GM21825 (cell line): Measurements from ENCODE around the gene RNASE9.
"Not testable (repeated sequence)": the region's sequence is repeated elsewhere in the genome, so short reads cannot be mapped to it uniquely, and the experiment has no call there.

Experiments
- ATAC-seq: cut with Tn5 transposase; IDR thresholded peaks from one replicate; pipeline ENCODE4 v1.9.1; 2021; ENCODE audit warnings: mild to moderate bottlenecking, moderate library complexity; ENCODE audit not compliant: unreplicated experiment

RNASE9 gene

DNA sequence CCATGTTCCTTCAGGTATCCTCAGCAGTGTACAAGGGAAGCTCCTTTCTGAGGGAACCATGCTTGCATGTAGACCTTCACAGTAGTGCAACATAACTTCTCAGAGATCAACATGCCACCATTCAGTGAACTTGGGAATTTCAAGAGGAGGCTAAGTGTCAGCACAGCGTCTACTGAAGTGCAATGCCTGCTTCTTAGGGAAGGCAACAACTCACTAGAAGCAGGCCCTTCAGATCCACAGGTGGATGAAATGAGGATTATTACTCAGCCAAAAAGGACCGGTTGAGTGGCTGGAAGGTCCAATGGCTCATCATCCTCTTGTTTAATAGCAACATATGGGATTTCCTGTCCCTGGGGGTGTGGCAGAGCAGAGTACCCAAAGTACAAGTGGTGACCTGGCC is 36.8 kb downstream of the RNASE9 start:
- no peak for ATAC-seq

- ATAC-seq = no peak
These were observed 38.5 kb downstream of the RNASE9 start for GRCh38 chr14:20522332-20522731.

DNA sequence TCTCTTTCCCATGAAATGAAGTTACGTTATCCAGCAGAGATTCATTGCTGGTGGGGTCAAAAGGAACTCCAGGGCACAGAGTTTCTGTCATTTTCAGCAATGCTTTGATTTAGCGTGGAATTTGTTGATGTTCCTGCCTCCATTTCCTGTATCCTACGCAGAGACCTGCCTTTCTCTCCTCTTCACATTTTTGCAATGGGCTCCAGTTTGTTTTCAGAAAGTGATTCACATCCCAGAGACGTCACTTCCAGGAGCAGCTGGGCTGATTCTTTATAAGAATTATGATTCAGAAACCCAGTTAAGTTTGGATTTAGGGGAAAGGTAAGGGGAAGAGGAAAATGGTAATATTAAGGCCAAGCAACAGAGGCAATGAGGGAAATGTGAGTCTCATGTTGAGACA is 43.9 kb downstream of the RNASE9 start:
- ATAC-seq = no peak

GRCh38 chr14:20515846-20516245 is 45.0 kb downstream of the RNASE9 start:
- ATAC-seq = no peak

DNA sequence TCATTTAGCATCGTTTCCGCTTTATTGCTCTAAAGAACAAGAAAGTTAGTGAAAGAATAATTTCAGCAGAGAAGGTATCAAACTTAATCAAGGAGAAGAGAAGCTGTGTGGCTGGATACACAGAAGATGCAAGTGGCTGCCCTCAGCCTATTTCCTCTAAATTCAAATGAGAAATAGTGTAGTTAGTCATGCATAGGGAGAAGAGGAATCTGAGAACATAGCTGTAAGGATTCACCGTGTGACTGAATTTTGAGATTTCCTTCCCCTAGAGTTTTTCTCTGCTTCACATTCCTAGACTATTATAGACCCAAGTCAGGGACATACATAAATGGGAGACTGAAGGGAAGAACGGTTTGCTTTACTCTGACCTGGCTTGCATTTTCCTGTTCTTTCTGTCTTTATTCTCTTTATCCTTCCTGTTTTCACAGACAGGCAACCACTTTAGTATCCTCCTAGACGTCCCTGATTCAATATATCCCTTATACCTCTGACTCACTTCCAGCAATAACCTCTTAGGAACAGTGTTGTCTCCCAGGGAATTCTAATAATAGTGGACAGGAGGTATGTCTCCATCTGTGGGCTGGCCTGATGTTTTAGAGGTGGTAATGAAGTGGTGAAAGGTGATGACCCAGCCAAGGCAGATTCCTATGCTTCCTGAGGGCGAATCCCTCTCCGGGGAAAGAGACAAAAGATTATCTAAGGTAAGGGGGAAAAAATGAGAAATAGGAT is 48.5 kb downstream of the RNASE9 start:
- ATAC-seq = no peak

GRCh38 chr14:20508367-20508766 is 52.5 kb downstream of the RNASE9 start:
- no peak for ATAC-seq

- ATAC-seq = not testable (repeated sequence)
These were observed 53.3 kb downstream of the RNASE9 start for GRCh38 chr14:20507537-20507936.

DNA sequence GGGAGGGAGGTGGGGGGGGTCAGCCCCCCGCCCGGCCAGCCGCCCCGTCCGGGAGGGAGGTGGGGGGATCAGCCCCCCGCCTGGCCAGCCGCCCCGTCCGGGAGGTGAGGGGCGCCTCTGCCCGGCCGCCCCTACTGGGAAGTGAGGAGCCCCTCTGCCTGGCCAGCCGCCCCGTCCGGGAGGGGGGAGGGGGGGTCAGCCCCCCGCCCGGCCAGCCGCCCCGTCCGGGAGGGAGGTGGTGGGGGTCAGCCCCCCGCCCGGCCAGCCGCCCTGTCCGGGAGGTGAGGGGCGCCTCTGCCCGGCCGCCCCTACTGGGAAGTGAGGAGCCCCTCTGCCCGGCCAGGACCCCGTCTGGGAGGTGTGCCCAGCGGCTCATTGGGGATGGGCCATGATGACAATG is 54.1 kb downstream of the RNASE9 start:
- ATAC-seq = not testable (repeated sequence)

DNA sequence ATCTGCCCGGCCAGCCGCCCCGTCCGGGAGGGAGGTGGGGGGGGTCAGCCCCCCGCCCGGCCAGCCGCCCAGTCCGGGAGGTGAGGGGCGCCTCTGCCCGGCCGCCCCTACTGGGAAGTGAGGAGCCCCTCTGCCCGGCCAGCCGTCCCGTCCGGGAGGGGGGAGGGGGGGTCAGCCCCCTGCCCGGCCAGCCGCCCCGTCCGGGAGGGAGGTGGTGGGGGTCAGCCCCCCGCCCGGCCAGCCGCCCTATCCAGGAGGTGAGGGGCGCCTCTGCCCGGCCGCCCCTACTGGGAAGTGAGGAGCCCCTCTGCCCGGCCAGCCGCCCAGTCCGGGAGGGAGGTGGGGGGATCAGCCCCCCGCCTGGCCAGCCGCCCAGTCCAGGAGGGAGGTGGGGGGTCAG is 54.6 kb downstream of the RNASE9 start:
- ATAC-seq = not testable (repeated sequence)
